ENCODE measurements around the gene CNTN1.

- TF ChIP-seq POLR2A (IDR thresholded peaks at IDR 0.05; ENCODE audit: low read depth, low read length) (no peak), POLR2AphosphoS5 (IDR thresholded peaks at IDR 0.05; ENCODE audit: low read depth, low read length) (no peak), TAF1 (IDR thresholded peaks at IDR 0.05; ENCODE audit: low read depth, low read length) (no peak), POU2F2 (IDR thresholded peaks at IDR 0.05; ENCODE audit: low read depth, low read length) (no peak)
Measured at GRCh38 chr12:41052441-41052840, 360.2 kb downstream of the CNTN1 start.

Measured in GM12891 (cell line).